Bronchial epithelial cell (primary cell): Measurements from ENCODE around the gene HDHD3. TPM values are rescaled to one million over a fixed set of nuclear protein-coding genes. Genes with fewer than 3 reads are reported as not detected.
A peak's percentile ranks its signal among the peaks of the same experiment; 100 is the strongest.
"Not testable (repeated sequence)": the region's sequence is repeated elsewhere in the genome, so short reads cannot be mapped to it uniquely, and the experiment has no call there.

ENCODE experiments used
- DNase-seq: peaks from one replicate; pipeline ENCODE4 v3.0.0-alpha.2; 2010; ENCODE audit warnings: low read depth
- FAIRE-seq: peaks from 2 replicates; lab custom pipeline; 2011; peaks lifted over from hg19 to GRCh38; lab: Jason Lieb, UNC
- H3K27me3 ChIP-seq: 2 replicates; pipeline ENCODE4 v1.5.1; 2011; ENCODE audit warnings: low read length; ENCODE audit not compliant: control insufficient read depth, insufficient read depth
- H3K36me3 ChIP-seq: 2 replicates; pipeline ENCODE4 v1.5.1; 2011; ENCODE audit warnings: low read length; ENCODE audit not compliant: control insufficient read depth, insufficient read depth
- H3K4me3 ChIP-seq: 2 replicates; pipeline ENCODE4 v1.5.1; 2011; ENCODE audit warnings: mild to moderate bottlenecking, low read depth, low read length, control low read depth
- total RNA-seq: library from RNA; depleted of rRNA; stranded (reverse); fragments of >200 nt; gene quantifications from 2 replicates; pipeline ENCODE4 v1.2.1, GENCODE V29; 2014
- TF ChIP-seq, protein P1 (sequence below): IDR thresholded peaks from 2 replicates; pipeline ENCODE4 v1.5.1; 2011; ENCODE audit warnings: mild to moderate bottlenecking, moderate library complexity, low read length, control low read depth, inconsistent platforms; ENCODE audit not compliant: insufficient read depth, severe bottlenecking

The HDHD3 gene
- total RNA-seq, 1 donor from 2014 or later = 14.5 TPM

- TF ChIP-seq, protein P1, sequence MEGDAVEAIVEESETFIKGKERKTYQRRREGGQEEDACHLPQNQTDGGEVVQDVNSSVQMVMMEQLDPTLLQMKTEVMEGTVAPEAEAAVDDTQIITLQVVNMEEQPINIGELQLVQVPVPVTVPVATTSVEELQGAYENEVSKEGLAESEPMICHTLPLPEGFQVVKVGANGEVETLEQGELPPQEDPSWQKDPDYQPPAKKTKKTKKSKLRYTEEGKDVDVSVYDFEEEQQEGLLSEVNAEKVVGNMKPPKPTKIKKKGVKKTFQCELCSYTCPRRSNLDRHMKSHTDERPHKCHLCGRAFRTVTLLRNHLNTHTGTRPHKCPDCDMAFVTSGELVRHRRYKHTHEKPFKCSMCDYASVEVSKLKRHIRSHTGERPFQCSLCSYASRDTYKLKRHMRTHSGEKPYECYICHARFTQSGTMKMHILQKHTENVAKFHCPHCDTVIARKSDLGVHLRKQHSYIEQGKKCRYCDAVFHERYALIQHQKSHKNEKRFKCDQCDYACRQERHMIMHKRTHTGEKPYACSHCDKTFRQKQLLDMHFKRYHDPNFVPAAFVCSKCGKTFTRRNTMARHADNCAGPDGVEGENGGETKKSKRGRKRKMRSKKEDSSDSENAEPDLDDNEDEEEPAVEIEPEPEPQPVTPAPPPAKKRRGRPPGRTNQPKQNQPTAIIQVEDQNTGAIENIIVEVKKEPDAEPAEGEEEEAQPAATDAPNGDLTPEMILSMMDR = no peak
- FAIRE-seq (no peak), DNase-seq (no peak)
- Histone ChIP-seq H3K36me3 (peaks cover 15% of the 10 kb centered on the region), H3K27me3 (no peaks in the 10 kb centered on the region), H3K4me3 (no peak overlapping the region)
Observed at GRCh38 chr9:113387560-113388230, 10.9 kb upstream of the HDHD3 start.

DNA sequence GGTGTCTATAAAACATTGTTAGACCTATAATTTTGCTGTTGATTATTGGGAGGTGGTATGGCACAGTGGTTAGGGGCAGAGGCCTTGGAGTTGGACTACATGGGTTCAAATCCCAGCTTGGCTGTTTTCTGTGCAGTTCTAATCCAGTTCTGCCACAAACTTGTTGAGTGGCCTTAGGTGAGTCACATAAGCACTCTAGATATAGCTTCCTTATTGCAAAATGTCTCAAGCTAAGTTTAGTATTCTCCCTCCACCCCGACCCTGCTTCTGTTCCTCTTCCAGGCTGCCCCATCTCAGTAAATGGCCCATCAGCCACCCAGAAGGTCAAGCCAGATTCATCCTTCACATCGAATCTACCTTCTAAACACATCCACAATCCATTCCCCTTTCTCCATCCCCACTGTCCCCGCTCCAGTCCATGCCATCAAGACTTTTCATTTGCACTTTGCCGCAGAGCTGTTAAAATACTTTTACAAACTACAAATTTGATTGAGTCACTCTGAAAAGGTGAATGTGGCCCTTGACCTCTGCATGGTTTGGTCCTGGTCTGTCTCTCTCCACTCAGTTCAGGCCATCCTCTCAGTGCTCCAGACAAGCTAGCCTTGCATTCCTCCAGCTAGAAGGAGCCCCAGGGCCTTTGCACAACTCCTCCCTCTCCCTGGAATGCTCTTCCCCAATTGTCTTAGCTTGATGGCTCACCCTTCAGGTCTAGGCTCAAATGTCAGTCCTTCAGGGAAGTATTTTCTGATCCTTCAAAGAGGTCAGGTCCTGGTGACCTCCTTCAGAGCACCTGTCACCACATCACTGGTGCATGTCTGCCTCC lies 10.0 kb upstream of the HDHD3 start:
- TF ChIP-seq, protein P1 = no peak
- H3K4me3 ChIP-seq = no peak overlapping the region

DNA sequence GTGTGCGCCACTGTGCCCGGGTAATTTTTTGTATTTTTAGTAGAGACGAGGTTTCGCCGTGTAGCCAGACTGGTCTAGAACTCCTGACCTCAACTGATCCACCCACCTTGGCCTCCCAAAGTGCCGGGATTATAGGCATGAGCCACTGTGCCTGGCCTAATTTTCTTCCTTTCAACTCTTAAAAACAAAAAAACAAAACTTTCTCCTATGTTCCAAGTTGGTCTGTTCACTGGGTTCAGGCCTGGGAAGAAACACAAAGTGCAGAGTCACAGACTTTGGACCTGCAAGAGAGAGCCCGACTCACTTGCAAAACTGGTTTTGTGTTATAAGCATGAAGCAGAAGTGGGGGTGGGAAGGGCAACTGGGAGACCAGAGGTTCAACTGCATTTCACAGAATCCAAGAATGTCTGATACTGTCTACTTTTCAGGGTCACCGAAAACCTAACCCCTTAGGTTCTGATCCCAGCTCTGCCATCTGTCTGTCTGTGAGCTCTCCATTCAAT lies 5.2 kb upstream of the HDHD3 start:
- DNase-seq (peak; percentile 60), FAIRE-seq (no peak)
- Histone ChIP-seq H3K36me3 (no peaks in the 10 kb centered on the region), H3K4me3 (no peak overlapping the region), H3K27me3 (no peaks in the 10 kb centered on the region)
- TF ChIP-seq, protein P1 = no peak

More for the DNA sequence above, 10.0 kb upstream of the HDHD3 start:
- FAIRE-seq (no peak), DNase-seq (peak; percentile 35)
- no peaks in the 10 kb centered on the region for H3K27me3 ChIP-seq
- H3K36me3 ChIP-seq = peaks cover 15% of the 10 kb centered on the region

- DNase-seq, H3K4me3 ChIP-seq, H3K27me3 ChIP-seq, FAIRE-seq, H3K36me3 ChIP-seq: not testable (repeated sequence)
Observed at GRCh38 chr9:113381441-113381840, 4.7 kb upstream of the HDHD3 start.

GRCh38 chr9:113380869-113381378 lies 4.1 kb upstream of the HDHD3 start:
- Histone ChIP-seq H3K27me3 (no peaks in the 10 kb centered on the region), H3K4me3 (no peak overlapping the region), H3K36me3 (no peaks in the 10 kb centered on the region)
- TF ChIP-seq, protein P1 = no peak
- DNase-seq (peak; percentile 36), FAIRE-seq (no peak)

GRCh38 chr9:113379829-113380210 lies 3.0 kb upstream of the HDHD3 start:
- FAIRE-seq, H3K36me3 ChIP-seq, H3K27me3 ChIP-seq, H3K4me3 ChIP-seq, DNase-seq: not testable (repeated sequence)

DNA sequence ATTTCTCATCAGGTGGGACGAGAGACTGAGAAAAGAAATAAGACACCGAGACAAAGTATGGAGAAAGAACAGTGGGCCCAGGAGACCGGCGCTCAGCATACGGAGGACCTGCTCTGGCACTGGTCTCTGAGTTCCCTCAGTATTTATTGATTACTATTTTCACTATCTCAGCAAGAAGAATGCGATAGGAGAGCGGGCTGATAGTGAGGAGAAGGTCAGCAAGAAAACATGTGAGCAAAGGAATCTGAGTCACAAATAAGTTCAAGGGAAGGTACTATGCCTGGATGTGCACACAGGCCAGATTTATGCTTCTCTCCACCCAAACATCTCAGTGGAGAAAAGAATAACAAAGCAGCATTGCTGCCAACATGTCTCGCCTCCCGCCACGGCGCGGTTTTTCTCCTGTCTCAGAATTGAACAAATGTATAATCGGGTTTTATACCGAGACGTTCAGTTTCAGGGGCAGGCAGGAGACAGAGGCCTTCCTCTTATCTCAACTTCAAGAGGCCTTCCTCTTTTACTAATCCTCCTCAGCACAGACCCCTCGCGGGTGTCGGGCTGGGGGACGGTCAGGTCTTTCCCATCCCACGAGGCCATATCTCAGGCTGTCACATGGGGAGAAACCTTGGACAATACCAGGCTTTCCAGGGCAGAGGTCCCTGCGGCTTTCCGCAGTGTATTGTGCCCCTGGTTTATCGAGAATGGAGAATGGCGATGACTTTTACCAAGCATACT lies 2.5 kb upstream of the HDHD3 start:
- H3K27me3 ChIP-seq, DNase-seq, FAIRE-seq, H3K36me3 ChIP-seq, H3K4me3 ChIP-seq: not testable (repeated sequence)
